Adrenal gland (tissue), 5 donors: ENCODE results near the gene CDIPT.

ENCODE experiments used
- POLR2A ChIP-seq, 2 donors: fragments of 450-650 bp; IDR thresholded peaks; one replicate each; pipeline ENCODE4 v1.6.1; 2017; ENCODE audit warnings: antibody characterized with exemption in 2 of 2, mild to moderate bottlenecking in 2 of 2, moderate library complexity in 1 of 2
- TF ChIP-seq, protein P1 (sequence below), 6 experiments: fragments of 450-650 bp in 4 of 6; fragments of 200-600 bp in 2 of 6; sonication (generic) in 1 of 6; IDR thresholded peaks; 1 replicate in 5 of 6; 2 replicates in 1 of 6; pipeline versions ENCODE4 v1.5.1 to v1.8.0; 2016 to 2021; ENCODE audit warnings: antibody characterized with exemption in 6 of 6, mild to moderate bottlenecking in 2 of 6, moderate library complexity in 1 of 6
- donor health status: DM: no; HTN: no; CAD: no.

DNA sequence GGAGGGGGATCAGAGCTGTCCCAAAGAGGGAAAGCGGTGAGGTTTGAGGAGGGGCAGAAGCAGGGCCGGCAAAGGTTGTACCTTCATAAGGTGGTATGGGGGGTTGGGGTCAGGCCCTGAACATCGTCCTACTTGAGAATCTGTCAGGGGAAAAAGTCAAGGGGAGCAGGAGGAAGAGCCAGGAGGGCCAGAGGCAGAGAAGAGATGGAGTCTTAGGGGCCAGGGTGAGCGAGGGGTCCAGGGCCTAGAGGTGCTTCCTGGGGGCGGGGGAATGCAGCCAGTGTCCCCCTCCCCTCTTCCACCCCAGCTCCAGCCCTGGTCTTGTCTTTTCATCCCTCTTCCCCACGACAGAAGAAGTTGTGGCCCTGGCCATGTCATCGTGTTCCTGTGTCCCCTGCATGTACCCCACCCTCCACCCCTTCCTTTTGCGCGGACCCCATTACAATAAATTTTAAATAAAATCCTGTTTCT lies 52.3 kb downstream of the CDIPT start:
- no peak for TF ChIP-seq POLR2A (IDR thresholded peaks at IDR 0.05)
- TF ChIP-seq, protein P1, sequence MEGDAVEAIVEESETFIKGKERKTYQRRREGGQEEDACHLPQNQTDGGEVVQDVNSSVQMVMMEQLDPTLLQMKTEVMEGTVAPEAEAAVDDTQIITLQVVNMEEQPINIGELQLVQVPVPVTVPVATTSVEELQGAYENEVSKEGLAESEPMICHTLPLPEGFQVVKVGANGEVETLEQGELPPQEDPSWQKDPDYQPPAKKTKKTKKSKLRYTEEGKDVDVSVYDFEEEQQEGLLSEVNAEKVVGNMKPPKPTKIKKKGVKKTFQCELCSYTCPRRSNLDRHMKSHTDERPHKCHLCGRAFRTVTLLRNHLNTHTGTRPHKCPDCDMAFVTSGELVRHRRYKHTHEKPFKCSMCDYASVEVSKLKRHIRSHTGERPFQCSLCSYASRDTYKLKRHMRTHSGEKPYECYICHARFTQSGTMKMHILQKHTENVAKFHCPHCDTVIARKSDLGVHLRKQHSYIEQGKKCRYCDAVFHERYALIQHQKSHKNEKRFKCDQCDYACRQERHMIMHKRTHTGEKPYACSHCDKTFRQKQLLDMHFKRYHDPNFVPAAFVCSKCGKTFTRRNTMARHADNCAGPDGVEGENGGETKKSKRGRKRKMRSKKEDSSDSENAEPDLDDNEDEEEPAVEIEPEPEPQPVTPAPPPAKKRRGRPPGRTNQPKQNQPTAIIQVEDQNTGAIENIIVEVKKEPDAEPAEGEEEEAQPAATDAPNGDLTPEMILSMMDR (IDR thresholded peaks at IDR 0.05), result no peak
